Measurements from ENCODE around the gene HILPDA. TPM values are rescaled to one million over a fixed set of nuclear protein-coding genes. Genes with fewer than 3 reads are reported as not detected.
"Not testable (repeated sequence)": the region's sequence is repeated elsewhere in the genome, so short reads cannot be mapped to it uniquely, and the experiment has no call there.

HILPDA gene
- total RNA-seq, 1 donor: 13.8 TPM

DNA sequence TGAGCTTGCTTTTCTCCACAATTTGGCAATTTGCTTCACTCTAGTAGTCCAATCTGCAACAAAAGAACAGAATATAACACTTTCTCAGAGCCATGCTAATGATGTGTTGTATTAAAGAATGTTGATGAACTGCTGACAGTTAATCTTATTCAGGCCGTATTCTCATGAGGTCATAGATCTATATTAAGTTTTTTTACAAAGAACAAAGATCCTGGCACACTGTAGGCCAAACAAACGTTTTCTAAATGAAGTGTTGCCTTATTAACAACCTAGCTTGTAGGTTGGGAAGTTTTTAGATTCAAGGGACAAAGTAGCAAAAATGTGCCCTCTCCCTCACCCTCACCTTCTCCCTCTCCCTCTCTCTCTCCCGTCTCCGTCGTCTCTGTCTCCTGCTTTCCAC, 6.8 kb downstream of the HILPDA start:
- H3K9me3 ChIP-seq (ENCODE audit: low read depth, low read length): no peaks in the 10 kb centered on the region
- no peak overlapping the region for H3K27ac ChIP-seq (ENCODE audit: low read depth, low read length)
- peaks cover 17% of the 10 kb centered on the region for H3K79me2 ChIP-seq (ENCODE audit: insufficient read depth, low read length)
- H3K4me2 ChIP-seq (ENCODE audit: insufficient read depth, low read length): no peak overlapping the region
- H3K4me3 ChIP-seq (ENCODE audit: insufficient read depth, low read length): no peak overlapping the region
- H3K27me3 ChIP-seq (ENCODE audit: insufficient read depth, low read length): no peaks in the 10 kb centered on the region
- H4K20me1 ChIP-seq (ENCODE audit: insufficient read depth, low read length): peaks cover 16% of the 10 kb centered on the region
- H2AFZ ChIP-seq (ENCODE audit: low read length): no peak overlapping the region
- no peak for DNase-seq (ENCODE audit: insufficient read length, low spot score, missing footprints)
- TF ChIP-seq, protein P1, sequence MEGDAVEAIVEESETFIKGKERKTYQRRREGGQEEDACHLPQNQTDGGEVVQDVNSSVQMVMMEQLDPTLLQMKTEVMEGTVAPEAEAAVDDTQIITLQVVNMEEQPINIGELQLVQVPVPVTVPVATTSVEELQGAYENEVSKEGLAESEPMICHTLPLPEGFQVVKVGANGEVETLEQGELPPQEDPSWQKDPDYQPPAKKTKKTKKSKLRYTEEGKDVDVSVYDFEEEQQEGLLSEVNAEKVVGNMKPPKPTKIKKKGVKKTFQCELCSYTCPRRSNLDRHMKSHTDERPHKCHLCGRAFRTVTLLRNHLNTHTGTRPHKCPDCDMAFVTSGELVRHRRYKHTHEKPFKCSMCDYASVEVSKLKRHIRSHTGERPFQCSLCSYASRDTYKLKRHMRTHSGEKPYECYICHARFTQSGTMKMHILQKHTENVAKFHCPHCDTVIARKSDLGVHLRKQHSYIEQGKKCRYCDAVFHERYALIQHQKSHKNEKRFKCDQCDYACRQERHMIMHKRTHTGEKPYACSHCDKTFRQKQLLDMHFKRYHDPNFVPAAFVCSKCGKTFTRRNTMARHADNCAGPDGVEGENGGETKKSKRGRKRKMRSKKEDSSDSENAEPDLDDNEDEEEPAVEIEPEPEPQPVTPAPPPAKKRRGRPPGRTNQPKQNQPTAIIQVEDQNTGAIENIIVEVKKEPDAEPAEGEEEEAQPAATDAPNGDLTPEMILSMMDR (IDR thresholded peaks at IDR 0.05; ENCODE audit: extremely low read depth, low read depth, low read length): no peak
- H3K36me3 ChIP-seq (ENCODE audit: insufficient read depth, low read length): peaks cover 7% of the 10 kb centered on the region
- H3K4me1 ChIP-seq (ENCODE audit: insufficient read depth, low read length): peaks cover 4% of the 10 kb centered on the region

- Histone ChIP-seq H4K20me1 (ENCODE audit: insufficient read depth, low read length) (peaks cover 16% of the 10 kb centered on the region), H3K79me2 (ENCODE audit: insufficient read depth, low read length) (peaks cover 13% of the 10 kb centered on the region)
- not testable (repeated sequence) for H3K4me2 ChIP-seq (ENCODE audit: insufficient read depth, low read length); H2AFZ ChIP-seq (ENCODE audit: low read length); H3K36me3 ChIP-seq (ENCODE audit: insufficient read depth, low read length); H3K27ac ChIP-seq (ENCODE audit: low read depth, low read length); H3K9me3 ChIP-seq (ENCODE audit: low read depth, low read length); H3K4me3 ChIP-seq (ENCODE audit: insufficient read depth, low read length); H3K4me1 ChIP-seq (ENCODE audit: insufficient read depth, low read length); DNase-seq (ENCODE audit: insufficient read length, low spot score, missing footprints); H3K27me3 ChIP-seq (ENCODE audit: insufficient read depth, low read length)
Observed at GRCh38 chr7:128463345-128463744, 7.7 kb downstream of the HILPDA start.

GRCh38 chr7:128463933-128464332, 8.3 kb downstream of the HILPDA start:
- H4K20me1 ChIP-seq (ENCODE audit: insufficient read depth, low read length): peaks cover 13% of the 10 kb centered on the region
- not testable (repeated sequence) for H3K79me2 ChIP-seq (ENCODE audit: insufficient read depth, low read length); H2AFZ ChIP-seq (ENCODE audit: low read length); DNase-seq (ENCODE audit: insufficient read length, low spot score, missing footprints); H3K36me3 ChIP-seq (ENCODE audit: insufficient read depth, low read length); H3K27me3 ChIP-seq (ENCODE audit: insufficient read depth, low read length); H3K4me1 ChIP-seq (ENCODE audit: insufficient read depth, low read length); H3K27ac ChIP-seq (ENCODE audit: low read depth, low read length); H3K9me3 ChIP-seq (ENCODE audit: low read depth, low read length); H3K4me3 ChIP-seq (ENCODE audit: insufficient read depth, low read length); H3K4me2 ChIP-seq (ENCODE audit: insufficient read depth, low read length)

DNA sequence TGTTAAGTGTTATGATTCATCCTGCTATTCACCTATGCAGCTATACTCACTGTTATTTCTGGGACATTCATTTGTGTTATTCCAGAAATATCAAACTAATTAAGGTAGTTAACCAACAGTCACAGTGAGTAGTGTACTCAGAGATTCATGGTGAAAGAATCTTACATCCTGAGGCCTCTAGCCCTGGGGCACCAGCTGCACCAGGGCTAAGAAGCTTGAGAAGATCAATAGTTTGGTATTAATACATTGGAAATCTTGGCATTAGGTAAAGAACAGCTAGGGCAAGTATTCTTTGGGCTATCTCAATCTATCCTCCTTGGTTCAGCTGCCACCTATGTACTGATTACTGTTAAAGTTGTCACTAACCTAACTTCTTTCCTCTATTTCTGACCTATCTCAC, 11.2 kb downstream of the HILPDA start:
- H4K20me1 ChIP-seq (ENCODE audit: insufficient read depth, low read length); H2AFZ ChIP-seq (ENCODE audit: low read length); H3K27me3 ChIP-seq (ENCODE audit: insufficient read depth, low read length); H3K79me2 ChIP-seq (ENCODE audit: insufficient read depth, low read length); H3K4me1 ChIP-seq (ENCODE audit: insufficient read depth, low read length); H3K4me3 ChIP-seq (ENCODE audit: insufficient read depth, low read length); H3K27ac ChIP-seq (ENCODE audit: low read depth, low read length); H3K4me2 ChIP-seq (ENCODE audit: insufficient read depth, low read length); H3K36me3 ChIP-seq (ENCODE audit: insufficient read depth, low read length); H3K9me3 ChIP-seq (ENCODE audit: low read depth, low read length); DNase-seq (ENCODE audit: insufficient read length, low spot score, missing footprints): not testable (repeated sequence)

DNA sequence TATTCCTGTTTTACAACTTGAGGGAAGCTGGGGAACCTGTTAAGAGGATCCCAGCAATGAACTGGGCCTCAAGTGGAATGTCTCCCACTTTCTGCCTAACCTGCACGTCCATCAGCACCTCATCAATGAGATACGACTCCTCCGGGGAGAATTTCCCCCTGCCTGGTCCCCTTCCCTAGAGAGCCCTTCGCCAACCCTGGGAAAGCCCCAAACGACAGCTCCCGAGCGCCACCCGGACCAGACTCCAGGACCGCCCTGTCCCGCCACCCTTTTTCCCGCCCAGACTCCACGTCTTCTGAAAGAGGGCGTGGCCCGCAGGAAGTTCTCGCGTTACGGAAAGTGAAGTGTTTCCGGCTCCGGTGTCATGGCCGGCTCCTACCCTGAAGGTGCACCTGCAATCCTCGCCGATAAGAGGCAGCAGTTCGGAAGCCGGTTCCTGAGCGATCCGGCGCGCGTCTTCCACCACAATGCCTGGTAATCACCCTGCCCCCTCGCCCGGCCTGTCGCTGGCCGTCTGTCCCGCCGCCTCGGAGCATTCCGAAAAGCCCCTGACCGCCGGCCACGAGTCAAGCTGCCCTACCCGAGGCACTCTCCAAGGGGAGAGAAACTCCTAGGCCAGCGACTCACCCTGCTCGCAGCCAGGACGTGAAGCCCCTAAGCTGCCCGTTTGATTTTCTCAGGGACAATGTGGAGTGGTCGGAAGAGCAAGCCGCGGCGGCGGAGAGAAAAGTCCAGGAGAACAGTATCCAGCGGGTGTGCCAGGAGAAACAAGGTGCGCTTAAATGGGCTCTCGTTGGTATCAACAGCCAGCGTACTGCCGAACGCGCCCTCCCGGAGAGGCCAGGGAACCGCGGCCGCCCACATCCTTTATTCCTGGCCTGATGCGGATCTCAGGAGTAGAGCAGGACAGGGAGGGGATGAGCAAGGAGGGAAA, 21.0 kb downstream of the HILPDA start, which contains the start of gene METTL2B:
Gene METTL2B, plus strand, starts transcription at position 347 of the 934 bp plus-strand sequence. Its CDS starts 18 bp downstream, at position 365.
- Histone ChIP-seq H3K4me2 (ENCODE audit: insufficient read depth, low read length) (peak within 1 kb of the TSS; percentile 90), H3K4me3 (ENCODE audit: insufficient read depth, low read length) (peak within 1 kb of the TSS; percentile 84), H3K4me1 (ENCODE audit: insufficient read depth, low read length) (peaks cover 15% of the 10 kb centered on the region), H2AFZ (ENCODE audit: low read length) (peak within 1 kb of the TSS; percentile 91), H3K79me2 (ENCODE audit: insufficient read depth, low read length) (peaks cover 27% of the 10 kb centered on the region), H3K36me3 (ENCODE audit: insufficient read depth, low read length) (peaks cover 11% of the 10 kb centered on the region), H3K27ac (ENCODE audit: low read depth, low read length) (peak within 1 kb of the TSS; percentile 82)
- not testable (repeated sequence) for H3K9me3 ChIP-seq (ENCODE audit: low read depth, low read length); H3K27me3 ChIP-seq (ENCODE audit: insufficient read depth, low read length); H4K20me1 ChIP-seq (ENCODE audit: insufficient read depth, low read length)
- DNase-seq (ENCODE audit: insufficient read length, low spot score, missing footprints): peak; percentile 90
- TF ChIP-seq, protein P1 (IDR thresholded peaks at IDR 0.05; ENCODE audit: extremely low read depth, low read depth, low read length): peak; percentile 28

GRCh38 chr7:128477336-128477690, 21.6 kb downstream of the HILPDA start:
- H3K27ac ChIP-seq (ENCODE audit: low read depth, low read length): peak overlapping the region; percentile 82
- H3K4me1 ChIP-seq (ENCODE audit: insufficient read depth, low read length): peaks cover 15% of the 10 kb centered on the region
- H3K4me2 ChIP-seq (ENCODE audit: insufficient read depth, low read length): peak overlapping the region; percentile 90
- peaks cover 27% of the 10 kb centered on the region for H3K79me2 ChIP-seq (ENCODE audit: insufficient read depth, low read length)
- not testable (repeated sequence) for H3K9me3 ChIP-seq (ENCODE audit: low read depth, low read length); H3K27me3 ChIP-seq (ENCODE audit: insufficient read depth, low read length); DNase-seq (ENCODE audit: insufficient read length, low spot score, missing footprints); H4K20me1 ChIP-seq (ENCODE audit: insufficient read depth, low read length)
- peak overlapping the region; percentile 91 for H2AFZ ChIP-seq (ENCODE audit: low read length)
- peaks cover 11% of the 10 kb centered on the region for H3K36me3 ChIP-seq (ENCODE audit: insufficient read depth, low read length)
- peak overlapping the region; percentile 84 for H3K4me3 ChIP-seq (ENCODE audit: insufficient read depth, low read length)

- H3K4me3 ChIP-seq (ENCODE audit: insufficient read depth, low read length); H3K27me3 ChIP-seq (ENCODE audit: insufficient read depth, low read length); H2AFZ ChIP-seq (ENCODE audit: low read length); H4K20me1 ChIP-seq (ENCODE audit: insufficient read depth, low read length); H3K27ac ChIP-seq (ENCODE audit: low read depth, low read length); DNase-seq (ENCODE audit: insufficient read length, low spot score, missing footprints); H3K9me3 ChIP-seq (ENCODE audit: low read depth, low read length); H3K4me2 ChIP-seq (ENCODE audit: insufficient read depth, low read length): not testable (repeated sequence)
- Histone ChIP-seq H3K36me3 (ENCODE audit: insufficient read depth, low read length) (peaks cover 14% of the 10 kb centered on the region), H3K4me1 (ENCODE audit: insufficient read depth, low read length) (peaks cover 15% of the 10 kb centered on the region), H3K79me2 (ENCODE audit: insufficient read depth, low read length) (peaks cover 27% of the 10 kb centered on the region)
Observed at GRCh38 chr7:128479082-128479481, 23.4 kb downstream of the HILPDA start.

Measured in osteoblast (primary cell).